HEK293T (cell line): Measurements from ENCODE around the gene TMEM200A.

Experiments used
- CTCF ChIA-PET: fragments of 350-600 bp; formaldehyde crosslinking; extraction: SDS; loops from one replicate; lab custom pipeline; 2021; ENCODE audit warnings: antibody characterized with exemption, inconsistent platforms; lab: Yijun Ruan, JAX
- POLR2A ChIA-PET: fragments of 350-600 bp; formaldehyde crosslinking; extraction: SDS; loops from one replicate; lab custom pipeline; 2020; ENCODE audit warnings: antibody characterized with exemption, inconsistent platforms; lab: Yijun Ruan, JAX
- DNase-seq: peaks from one replicate; pipeline ENCODE4 v3.0.0; 2012; ENCODE audit warnings: mixed read lengths; ENCODE audit errors: extremely low spot score
- ARNT ChIP-seq: fragments of 450-650 bp; IDR thresholded peaks from 2 replicates; pipeline ENCODE4 v1.6.1; 2017; ENCODE audit warnings: mild to moderate bottlenecking
- BHLHE40 ChIP-seq: fragments of 450-650 bp; IDR thresholded peaks from 2 replicates; pipeline ENCODE4 v1.6.1; 2016; ENCODE audit warnings: mild to moderate bottlenecking, moderate library complexity, borderline replicate concordance
- CTBP1 ChIP-seq: fragments of 450-650 bp; IDR thresholded peaks from 2 replicates; pipeline ENCODE4 v1.6.1; 2016; ENCODE audit warnings: borderline replicate concordance
- ELF4 ChIP-seq: fragments of 450-650 bp; IDR thresholded peaks from 2 replicates; pipeline ENCODE4 v1.6.1; 2017; ENCODE audit warnings: antibody characterized with exemption
- FOXA1 ChIP-seq: fragments of 450-650 bp; IDR thresholded peaks from 2 replicates; pipeline ENCODE4 v1.6.1; 2016; ENCODE audit warnings: mild to moderate bottlenecking
- FOXK2 ChIP-seq: fragments of 450-650 bp; IDR thresholded peaks from 2 replicates; pipeline ENCODE4 v1.6.1; 2016; ENCODE audit warnings: mild to moderate bottlenecking
- FOXM1 ChIP-seq: fragments of 450-650 bp; IDR thresholded peaks from 2 replicates; pipeline ENCODE4 v1.6.1; 2017; ENCODE audit warnings: mild to moderate bottlenecking, borderline replicate concordance
- HDGF ChIP-seq: fragments of 450-650 bp; IDR thresholded peaks from 2 replicates; pipeline ENCODE4 v1.6.1; 2017; ENCODE audit warnings: antibody characterized with exemption, borderline replicate concordance
- L3MBTL2 ChIP-seq: fragments of 450-650 bp; conservative IDR thresholded peaks from 2 replicates; pipeline ENCODE4 v1.6.1; 2016; ENCODE audit warnings: mild to moderate bottlenecking
- LEF1 ChIP-seq: fragments of 450-650 bp; IDR thresholded peaks from 2 replicates; pipeline ENCODE4 v1.6.1; 2017; ENCODE audit warnings: mild to moderate bottlenecking, borderline replicate concordance
- NFRKB ChIP-seq: fragments of 450-650 bp; IDR thresholded peaks from 2 replicates; pipeline ENCODE4 v1.6.1; 2016; ENCODE audit warnings: mild to moderate bottlenecking, moderate library complexity
- SP1 ChIP-seq: fragments of 450-650 bp; IDR thresholded peaks from 2 replicates; pipeline ENCODE4 v1.6.1; 2017
- SUZ12 ChIP-seq: fragments of 450-650 bp; IDR thresholded peaks from 2 replicates; pipeline ENCODE4 v1.6.1; 2016; ENCODE audit warnings: mild to moderate bottlenecking
- TARDBP ChIP-seq: fragments of 450-650 bp; IDR thresholded peaks from 2 replicates; pipeline ENCODE4 v1.6.1; 2016
- ZNF384 ChIP-seq: fragments of 450-650 bp; IDR thresholded peaks from 2 replicates; pipeline ENCODE4 v1.6.1; 2016
- TF ChIP-seq, protein P1 (sequence below): fragments of 450-650 bp; IDR thresholded peaks from 2 replicates; pipeline ENCODE4 v1.6.1; 2016

Gene TMEM200A

GRCh38 chr6:130394246-130394645 lies 28.4 kb downstream of the TMEM200A start:
- TF ChIP-seq FOXA1 = no peak
- TF ChIP-seq BHLHE40 = no peak
- DNase-seq = no peak
- POLR2A ChIA-PET = no interaction called here
- CTCF ChIA-PET = no interaction called here

DNA sequence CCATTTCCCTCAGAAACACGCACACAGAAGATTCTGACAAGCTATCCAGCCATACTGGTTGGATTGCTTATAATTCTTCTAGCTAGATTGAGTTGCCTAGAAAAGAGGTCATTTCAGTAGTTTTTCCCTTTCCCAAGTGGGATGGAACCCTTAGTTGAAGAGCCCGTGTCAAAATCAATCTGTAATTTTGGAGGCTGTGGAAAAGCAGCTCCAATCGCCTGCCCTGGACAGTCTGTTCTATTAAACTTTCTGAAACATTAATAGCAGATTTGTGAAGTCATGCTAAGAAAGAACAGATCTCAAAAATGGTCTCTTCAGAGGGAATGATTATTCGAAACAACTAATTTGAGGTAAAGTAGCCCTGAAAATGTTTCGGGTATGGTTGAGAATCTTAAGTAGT lies 29.3 kb downstream of the TMEM200A start:
- ChIA-PET POLR2A (no interaction called here), CTCF (interaction anchor here (0.6 kb wide), 1 partner anchor 97 kb away, joined by 3 read pairs; no protein-coding TSS in a partner anchor)
- no peak for TF ChIP-seq ZNF384
- TF ChIP-seq FOXM1 = no peak
- TF ChIP-seq LEF1 = no peak
- no peak for TF ChIP-seq ELF4
- no peak for TF ChIP-seq BHLHE40
- TF ChIP-seq NFRKB = no peak
- no peak for TF ChIP-seq FOXK2
- no peak for TF ChIP-seq TARDBP
- TF ChIP-seq, protein P1, sequence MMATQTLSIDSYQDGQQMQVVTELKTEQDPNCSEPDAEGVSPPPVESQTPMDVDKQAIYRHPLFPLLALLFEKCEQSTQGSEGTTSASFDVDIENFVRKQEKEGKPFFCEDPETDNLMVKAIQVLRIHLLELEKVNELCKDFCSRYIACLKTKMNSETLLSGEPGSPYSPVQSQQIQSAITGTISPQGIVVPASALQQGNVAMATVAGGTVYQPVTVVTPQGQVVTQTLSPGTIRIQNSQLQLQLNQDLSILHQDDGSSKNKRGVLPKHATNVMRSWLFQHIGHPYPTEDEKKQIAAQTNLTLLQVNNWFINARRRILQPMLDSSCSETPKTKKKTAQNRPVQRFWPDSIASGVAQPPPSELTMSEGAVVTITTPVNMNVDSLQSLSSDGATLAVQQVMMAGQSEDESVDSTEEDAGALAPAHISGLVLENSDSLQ = no peak
- TF ChIP-seq SP1 = no peak
- no peak for TF ChIP-seq FOXA1
- TF ChIP-seq HDGF = no peak
- no peak for DNase-seq

DNA sequence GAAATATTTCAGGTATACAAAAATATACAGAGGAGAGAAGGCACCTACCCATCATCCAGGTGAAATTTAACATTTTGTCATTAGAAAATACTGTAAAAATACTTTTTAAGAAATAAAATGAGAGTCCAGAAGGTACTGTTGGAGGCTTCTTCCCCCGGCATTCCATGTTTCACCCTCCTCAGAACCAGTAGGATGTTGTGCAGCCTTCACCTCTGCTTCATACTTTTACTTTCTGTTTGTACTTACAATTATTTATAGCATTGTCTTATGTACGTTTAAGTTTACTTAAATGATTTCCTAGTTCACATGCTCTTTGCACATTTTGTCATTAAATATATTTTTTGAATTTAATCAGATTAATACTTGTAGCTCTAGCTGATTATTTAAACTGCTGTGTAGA lies 30.9 kb downstream of the TMEM200A start:
- ChIA-PET POLR2A (no interaction called here), CTCF (interaction anchor here (0.7 kb wide), 1 partner anchor 1947 kb away, joined by 3 read pairs; no protein-coding TSS in a partner anchor)
- no peak for DNase-seq
- no peak for TF ChIP-seq SUZ12

GRCh38 chr6:130405549-130405948 lies 39.7 kb downstream of the TMEM200A start:
- DNase-seq = no peak
- CTCF ChIA-PET = interaction anchor here (0.6 to 0.7 kb wide), 2 partner anchors 1008 to 1114 kb away, joined by 3 read pairs; no protein-coding TSS in a partner anchor
- POLR2A ChIA-PET = no interaction called here
- no peak for TF ChIP-seq SUZ12
- no peak for TF ChIP-seq FOXA1
- TF ChIP-seq BHLHE40 = no peak
- no peak for TF ChIP-seq HDGF
- TF ChIP-seq ZNF384 = no peak
- TF ChIP-seq ELF4 = no peak
- no peak for TF ChIP-seq LEF1
- TF ChIP-seq L3MBTL2 = no peak
- TF ChIP-seq ARNT = no peak
- no peak for TF ChIP-seq FOXK2
- TF ChIP-seq, protein P1 = no peak
- no peak for TF ChIP-seq SP1
- TF ChIP-seq NFRKB = no peak
- TF ChIP-seq TARDBP = no peak

- TF ChIP-seq SUZ12 = no peak
- no peak for TF ChIP-seq TARDBP
- no peak for TF ChIP-seq SP1
- TF ChIP-seq CTBP1 = no peak
- no peak for TF ChIP-seq ZNF384
- ChIA-PET CTCF (no interaction called here), POLR2A (no interaction called here)
- DNase-seq = no peak
Measured at GRCh38 chr6:130407032-130407431, 41.2 kb downstream of the TMEM200A start.

DNA sequence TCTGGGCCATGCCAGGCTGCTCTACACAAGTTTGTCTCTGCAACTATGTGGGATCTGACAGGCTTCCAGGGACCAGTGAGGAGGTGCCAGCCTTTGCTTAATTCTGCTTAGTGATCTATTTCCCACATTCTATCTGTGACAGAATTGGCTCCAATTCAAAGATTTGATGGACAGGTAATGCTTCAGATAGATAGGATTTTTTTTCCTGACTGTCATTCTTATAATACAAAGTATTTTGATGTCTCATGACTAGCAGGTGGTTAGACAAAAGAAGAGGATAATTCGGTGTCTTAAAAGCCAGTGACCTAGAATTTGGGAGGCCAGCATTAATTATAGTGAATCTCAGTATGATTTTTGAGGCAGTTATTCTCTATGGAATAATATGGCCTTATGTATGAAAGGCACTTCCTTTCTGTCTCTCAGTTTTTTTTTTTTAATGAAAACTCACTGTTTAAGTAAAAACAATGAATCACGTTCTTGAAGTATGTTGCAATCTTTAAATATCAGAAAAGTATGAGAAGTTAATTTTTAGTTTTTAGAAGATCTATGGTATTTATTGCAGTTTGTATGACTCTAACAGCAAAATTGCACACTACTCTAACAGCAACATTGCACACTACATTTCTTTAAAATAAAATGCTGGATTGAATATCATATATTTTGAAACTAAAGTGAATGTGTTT lies 43.7 kb downstream of the TMEM200A start:
- ChIA-PET POLR2A (no interaction called here), CTCF (no interaction called here)
- no peak for DNase-seq
- TF ChIP-seq CTBP1 = no peak
- no peak for TF ChIP-seq LEF1
- no peak for TF ChIP-seq ZNF384

DNA sequence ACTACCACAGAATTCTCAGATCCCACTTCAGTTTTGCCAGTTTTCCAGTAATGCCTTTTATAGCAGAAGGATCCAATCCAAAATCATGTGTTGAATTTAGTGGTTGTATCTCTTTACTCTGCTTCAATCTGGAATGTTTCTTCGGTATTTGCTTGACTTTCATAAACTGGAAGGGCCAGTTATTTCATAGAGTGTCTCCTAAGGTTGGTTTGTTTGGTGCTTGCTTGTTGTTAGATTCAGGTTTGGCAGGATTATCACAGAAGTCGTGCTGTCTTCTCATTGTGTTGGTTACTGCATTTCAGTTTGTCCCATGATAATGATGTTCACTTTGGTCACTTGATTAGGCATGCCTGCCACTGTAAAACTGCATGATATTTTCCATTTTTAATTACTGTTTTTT lies 45.7 kb downstream of the TMEM200A start:
- ChIA-PET POLR2A (no interaction called here), CTCF (no interaction called here)
- no peak for DNase-seq
- TF ChIP-seq HDGF = no peak
- no peak for TF ChIP-seq LEF1
- no peak for TF ChIP-seq ZNF384
- no peak for TF ChIP-seq SP1
- TF ChIP-seq CTBP1 = no peak
- TF ChIP-seq BHLHE40 = no peak
- no peak for TF ChIP-seq NFRKB
- TF ChIP-seq FOXK2 = no peak
- TF ChIP-seq, protein P1 = no peak
- TF ChIP-seq TARDBP = no peak
- no peak for TF ChIP-seq FOXM1
- TF ChIP-seq L3MBTL2 = no peak
- no peak for TF ChIP-seq FOXA1
